Right atrium auricular region (tissue), 2 donors: Measurements from ENCODE around the gene PPARGC1A. TPM values are rescaled to one million over a fixed set of nuclear protein-coding genes. Genes with fewer than 3 reads are reported as not detected.

Experiments used
- DNase-seq: peaks from one replicate; pipeline ENCODE4 v3.0.0-alpha.2; 2019; ENCODE audit warnings: low spot score
- H3K27ac ChIP-seq, 2 donors: fragments of 200-600 bp; sonication (generic); 1 replicate in 1 of 2; 2 replicates in 1 of 2; pipeline ENCODE4 v1.5.1; 2016 to 2019
- H3K27me3 ChIP-seq, 2 donors: fragments of 200-600 bp; sonication (generic); one replicate each; pipeline versions ENCODE4 v1.5.1 to v1.6.0; 2017 to 2019
- H3K36me3 ChIP-seq: fragments of 200-600 bp; sonication (generic); one replicate; pipeline ENCODE4 v1.5.1; 2016
- H3K4me1 ChIP-seq, 2 donors: fragments of 200-600 bp; sonication (generic); one replicate each; pipeline versions ENCODE4 v1.5.1 to v1.6.0; 2017 to 2019
- H3K4me3 ChIP-seq, 2 donors: fragments of 200-600 bp; sonication (generic); 1 replicate in 1 of 2; 2 replicates in 1 of 2; pipeline ENCODE4 v1.5.1; 2017 to 2019; ENCODE audit warnings: mild to moderate bottlenecking in 1 of 2, moderate library complexity in 1 of 2
- H3K9me3 ChIP-seq, 2 donors: fragments of 200-600 bp; sonication (generic); one replicate each; pipeline ENCODE4 v1.5.1; 2019
- total RNA-seq, 2 donors: library from RNA; depleted of rRNA; stranded (reverse); fragments of >200 nt; gene quantifications; one replicate each; pipeline ENCODE4 v1.1.0, GENCODE V29; 2016
- TF ChIP-seq, protein P1 (sequence below), 2 donors: fragments of 200-600 bp; sonication (generic); IDR thresholded peaks; one replicate each; pipeline ENCODE4 v1.5.1; 2019; ENCODE audit warnings: antibody characterized with exemption in 2 of 2

The PPARGC1A gene
- total RNA-seq, 2 donors from 2014 or later, result 41.6 to 72.3 TPM

DNA sequence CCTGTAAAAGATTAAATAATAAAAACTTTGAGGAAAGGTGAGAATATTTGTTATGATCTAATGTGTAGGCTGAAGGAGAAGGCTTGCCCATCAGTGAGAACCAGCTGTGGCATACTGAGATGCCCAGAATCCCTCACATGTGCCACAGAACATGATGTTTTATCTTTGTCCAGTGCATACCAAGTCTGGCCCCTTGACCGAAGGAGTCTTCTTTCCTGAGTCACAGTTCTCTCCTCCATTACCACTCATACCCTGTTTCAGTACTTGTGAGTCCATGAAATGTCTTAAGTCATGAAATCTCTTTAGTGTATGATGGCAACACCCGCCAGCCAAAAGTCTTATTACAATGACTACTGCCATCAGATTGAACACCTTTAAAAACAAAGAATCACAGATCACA is 42.7 kb downstream of the PPARGC1A start:
- Histone ChIP-seq H3K27me3 (no peaks in the 10 kb centered on the region), H3K4me1 (peaks cover 0 to 21% of the 10 kb centered on the region in 2 donors), H3K36me3 (no peaks in the 10 kb centered on the region), H3K27ac (peak overlapping the region in 1 of 2 donors; percentile 46), H3K4me3 (no peak overlapping the region), H3K9me3 (no peaks in the 10 kb centered on the region)
- TF ChIP-seq, protein P1, sequence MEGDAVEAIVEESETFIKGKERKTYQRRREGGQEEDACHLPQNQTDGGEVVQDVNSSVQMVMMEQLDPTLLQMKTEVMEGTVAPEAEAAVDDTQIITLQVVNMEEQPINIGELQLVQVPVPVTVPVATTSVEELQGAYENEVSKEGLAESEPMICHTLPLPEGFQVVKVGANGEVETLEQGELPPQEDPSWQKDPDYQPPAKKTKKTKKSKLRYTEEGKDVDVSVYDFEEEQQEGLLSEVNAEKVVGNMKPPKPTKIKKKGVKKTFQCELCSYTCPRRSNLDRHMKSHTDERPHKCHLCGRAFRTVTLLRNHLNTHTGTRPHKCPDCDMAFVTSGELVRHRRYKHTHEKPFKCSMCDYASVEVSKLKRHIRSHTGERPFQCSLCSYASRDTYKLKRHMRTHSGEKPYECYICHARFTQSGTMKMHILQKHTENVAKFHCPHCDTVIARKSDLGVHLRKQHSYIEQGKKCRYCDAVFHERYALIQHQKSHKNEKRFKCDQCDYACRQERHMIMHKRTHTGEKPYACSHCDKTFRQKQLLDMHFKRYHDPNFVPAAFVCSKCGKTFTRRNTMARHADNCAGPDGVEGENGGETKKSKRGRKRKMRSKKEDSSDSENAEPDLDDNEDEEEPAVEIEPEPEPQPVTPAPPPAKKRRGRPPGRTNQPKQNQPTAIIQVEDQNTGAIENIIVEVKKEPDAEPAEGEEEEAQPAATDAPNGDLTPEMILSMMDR (IDR thresholded peaks at IDR 0.05), result no peak
- DNase-seq, result no peak

DNA sequence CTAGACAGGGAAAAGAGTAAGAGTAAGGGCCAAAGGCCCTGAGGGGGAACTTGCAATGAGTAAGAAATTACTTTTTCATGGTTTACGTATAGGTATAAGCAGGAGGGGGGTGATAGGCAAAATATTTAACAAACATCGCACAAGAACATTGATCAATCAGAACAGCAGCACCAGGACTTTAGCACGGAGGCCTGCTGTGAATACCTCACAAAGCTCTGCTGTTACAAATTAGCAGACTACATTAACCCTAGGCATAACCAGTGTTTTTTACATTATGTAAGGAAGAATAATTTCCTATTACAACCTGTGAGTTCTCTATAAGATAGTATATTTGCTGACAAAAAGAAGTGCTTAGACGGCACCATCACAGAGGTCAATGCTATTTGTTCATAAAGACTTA is 44.9 kb downstream of the PPARGC1A start:
- no peaks in the 10 kb centered on the region for H3K36me3 ChIP-seq
- no peaks in the 10 kb centered on the region for H3K27me3 ChIP-seq
- H3K4me1 ChIP-seq, result peaks cover 0 to 14% of the 10 kb centered on the region in 2 donors
- H3K4me3 ChIP-seq, result no peak overlapping the region
- H3K9me3 ChIP-seq, result no peaks in the 10 kb centered on the region
- TF ChIP-seq, protein P1 (IDR thresholded peaks at IDR 0.05), result no peak
- peak overlapping the region; percentile 20 to 46 for H3K27ac ChIP-seq
- no peak for DNase-seq

- Histone ChIP-seq H3K4me3 (no peak overlapping the region), H3K36me3 (no peaks in the 10 kb centered on the region), H3K27me3 (no peaks in the 10 kb centered on the region), H3K9me3 (no peaks in the 10 kb centered on the region), H3K27ac (peak overlapping the region in 1 of 2 donors; percentile 9), H3K4me1 (peaks cover 0 to 7% of the 10 kb centered on the region in 2 donors)
- TF ChIP-seq, protein P1 (IDR thresholded peaks at IDR 0.05), result no peak
- DNase-seq, result no peak
These were observed 50.6 kb downstream of the PPARGC1A start for GRCh38 chr4:23839279-23839678.

DNA sequence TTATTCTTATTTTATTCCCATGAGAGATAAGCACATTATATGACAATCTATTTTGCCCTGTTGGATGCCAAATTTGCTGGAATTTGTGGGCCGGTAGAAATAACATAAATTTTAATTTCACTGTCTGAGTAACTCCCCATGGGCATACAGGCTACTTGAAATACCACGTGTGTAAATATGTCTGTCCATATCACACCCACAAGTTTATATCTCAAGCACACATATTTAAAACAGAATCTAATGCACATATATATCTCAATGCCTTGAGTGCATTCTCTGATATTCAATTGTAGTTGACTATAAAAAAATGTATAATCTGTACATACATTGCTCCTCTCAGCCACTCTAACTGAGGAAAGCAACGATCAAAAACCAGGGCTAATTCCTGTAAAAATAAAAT is 51.2 kb downstream of the PPARGC1A start:
- Histone ChIP-seq H3K9me3 (no peaks in the 10 kb centered on the region), H3K4me1 (peaks cover 0 to 7% of the 10 kb centered on the region in 2 donors), H3K27ac (peak overlapping the region in 1 of 2 donors; percentile 57), H3K36me3 (no peaks in the 10 kb centered on the region), H3K4me3 (no peak overlapping the region), H3K27me3 (no peaks in the 10 kb centered on the region)
- TF ChIP-seq, protein P1 (IDR thresholded peaks at IDR 0.05), result no peak
- DNase-seq, result no peak

- Histone ChIP-seq H3K4me1 (peaks cover 0 to 7% of the 10 kb centered on the region in 2 donors), H3K27ac (peak overlapping the region in 1 of 2 donors; percentile 57), H3K27me3 (no peaks in the 10 kb centered on the region), H3K9me3 (no peaks in the 10 kb centered on the region), H3K36me3 (no peaks in the 10 kb centered on the region), H3K4me3 (no peak overlapping the region)
- TF ChIP-seq, protein P1 (IDR thresholded peaks at IDR 0.05), result no peak
- DNase-seq, result no peak
These were observed 51.7 kb downstream of the PPARGC1A start for GRCh38 chr4:23838131-23838530.

DNA sequence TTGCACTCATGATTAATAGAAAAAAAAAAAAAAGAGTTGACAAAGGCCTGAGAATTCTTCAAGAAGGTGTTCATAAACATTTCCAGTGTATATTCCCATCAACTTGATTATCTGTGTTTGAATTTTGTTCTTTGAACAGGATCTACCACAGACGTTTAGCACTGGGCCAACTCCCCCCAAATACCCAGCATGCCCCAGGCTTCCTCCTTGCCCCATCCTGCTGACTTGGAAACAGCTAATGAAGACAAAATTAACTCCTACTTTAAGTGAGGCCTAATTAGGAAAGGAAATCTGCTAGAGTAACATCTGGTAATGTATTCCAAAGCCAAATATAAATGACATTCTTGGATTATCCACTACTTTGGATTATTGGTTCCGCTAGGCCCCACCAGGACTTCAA is 52.5 kb downstream of the PPARGC1A start:
- H3K9me3 ChIP-seq, result no peaks in the 10 kb centered on the region
- H3K27ac ChIP-seq, result peak overlapping the region; percentile 5 to 57
- TF ChIP-seq, protein P1 (IDR thresholded peaks at IDR 0.05), result no peak
- H3K4me3 ChIP-seq, result no peak overlapping the region
- H3K27me3 ChIP-seq, result no peaks in the 10 kb centered on the region
- no peaks in the 10 kb centered on the region for H3K36me3 ChIP-seq
- H3K4me1 ChIP-seq, result peaks cover 0 to 7% of the 10 kb centered on the region in 2 donors
- no peak for DNase-seq
